Stimulated activated CD8-positive, alpha-beta memory T cell treated with anti-CD3 and anti-CD28 coated beads, Interleukin-4, amount 100 ng/mL, for 4 hours (primary cell): ENCODE measurements around the gene LIMS3.
"Not testable (repeated sequence)": the region's sequence is repeated elsewhere in the genome, so short reads cannot be mapped to it uniquely, and the experiment has no call there.

Experiments used
- DNase-seq, 2 donors: peaks; one replicate each; pipeline ENCODE4 v3.0.0-alpha.2; 2020; ENCODE audit warnings: low read depth in 2 of 2, low spot score in 1 of 2

LIMS3 gene, protein sequence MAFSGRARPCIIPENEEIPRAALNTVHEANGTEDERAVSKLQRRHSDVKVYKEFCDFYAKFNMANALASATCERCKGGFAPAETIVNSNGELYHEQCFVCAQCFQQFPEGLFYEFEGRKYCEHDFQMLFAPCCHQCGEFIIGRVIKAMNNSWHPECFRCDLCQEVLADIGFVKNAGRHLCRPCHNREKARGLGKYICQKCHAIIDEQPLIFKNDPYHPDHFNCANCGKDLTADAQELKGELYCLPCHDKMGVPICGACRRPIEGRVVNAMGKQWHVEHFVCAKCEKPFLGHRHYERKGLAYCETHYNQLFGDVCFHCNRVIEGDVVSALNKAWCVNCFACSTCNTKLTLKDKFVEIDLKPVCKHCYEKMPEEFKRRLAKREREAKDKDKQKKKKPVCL

DNA sequence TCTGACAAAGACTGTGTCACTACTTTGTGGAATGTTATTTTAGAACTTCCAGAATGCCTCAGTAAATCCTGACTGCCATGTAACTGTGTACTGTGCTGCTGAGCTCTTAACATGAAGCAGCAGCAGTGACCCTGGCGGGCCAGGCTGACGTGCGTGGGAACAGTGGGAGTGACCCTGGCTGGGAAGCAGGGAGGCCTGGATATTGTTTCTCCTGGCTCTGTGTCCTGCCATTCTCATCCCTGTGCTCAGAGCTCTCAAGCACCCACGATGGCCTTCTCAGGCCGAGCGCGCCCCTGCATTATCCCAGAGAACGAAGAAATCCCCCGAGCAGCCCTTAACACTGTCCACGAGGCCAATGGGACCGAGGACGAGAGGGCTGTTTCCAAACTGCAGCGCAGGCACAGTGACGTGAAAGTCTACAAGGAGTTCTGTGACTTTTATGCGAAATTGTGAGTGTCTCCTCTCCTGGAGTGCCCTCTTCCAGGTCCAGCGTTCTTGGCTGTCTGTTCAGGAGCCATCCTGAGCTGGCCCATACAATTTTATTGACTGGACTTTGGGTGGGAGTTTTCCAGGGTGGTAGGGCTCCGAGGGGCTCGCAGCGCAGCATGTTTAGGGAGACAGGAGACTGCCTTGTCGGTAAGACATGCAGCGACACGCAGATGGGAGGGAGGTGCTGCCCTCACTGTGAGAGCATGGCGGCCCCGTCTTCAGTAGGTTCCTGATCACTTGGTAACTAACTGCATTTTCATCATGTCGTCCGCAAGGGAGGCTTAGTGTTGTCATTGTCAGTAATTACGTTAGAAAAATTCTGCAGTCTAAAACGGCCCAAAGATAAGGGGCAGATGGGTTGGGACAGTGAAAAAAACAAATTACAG lies at the start of gene LIMS3:
Gene LIMS3 (plus strand): TSS at position 227 of the 875 bp plus-strand sequence. CDS start 41 bp downstream, at position 268.
- not testable (repeated sequence) for DNase-seq

DNA sequence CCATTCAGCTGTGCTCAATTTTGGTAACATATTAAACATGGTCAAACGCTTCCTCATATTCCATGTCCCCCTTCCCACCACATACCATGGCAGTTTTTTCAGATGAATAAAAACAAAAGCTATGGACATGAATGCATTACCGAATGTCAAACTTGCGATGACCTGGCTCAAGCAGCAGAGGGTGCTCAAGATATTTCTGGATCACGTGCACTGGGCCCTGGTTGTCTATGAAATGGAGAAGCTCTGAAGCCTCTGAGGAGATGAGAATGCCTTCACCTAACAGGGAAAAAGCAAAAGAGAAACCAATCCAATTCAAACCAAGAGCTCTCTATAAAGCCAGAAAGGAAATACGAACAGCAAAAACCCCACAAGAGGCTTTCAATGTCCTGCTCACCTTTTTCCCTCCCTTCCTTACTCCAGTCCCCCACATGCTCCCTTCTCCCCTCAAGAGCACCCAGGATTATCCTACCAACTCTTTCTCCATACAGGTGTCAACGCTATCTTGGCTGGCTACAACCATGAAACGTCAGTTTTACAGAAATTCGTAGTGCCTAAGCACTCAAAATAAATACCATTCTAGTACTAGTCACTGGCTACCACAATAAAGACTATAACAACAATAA lies 27.2 kb upstream of the LIMS3 start:
- not testable (repeated sequence) for DNase-seq

DNA sequence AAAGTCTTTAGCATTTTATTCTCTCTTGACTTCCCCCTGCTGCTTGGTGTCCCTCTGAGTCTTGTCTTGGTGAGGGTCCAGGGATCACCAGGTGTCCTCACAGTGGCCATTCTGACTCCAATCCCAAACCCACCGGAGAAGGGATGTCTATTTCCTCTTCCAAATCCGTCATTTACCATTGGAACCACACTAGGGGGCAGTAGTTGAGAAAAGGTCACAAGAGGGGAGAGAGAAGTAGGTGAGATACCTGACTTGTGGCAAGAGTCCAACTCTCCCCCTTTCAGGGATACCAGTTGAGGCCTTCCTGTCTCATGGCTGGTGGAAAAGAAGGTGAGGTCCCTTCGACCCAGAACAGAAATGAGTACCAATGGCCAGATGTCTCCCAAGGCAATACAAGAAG lies 21.9 kb upstream of the LIMS3 start:
- not testable (repeated sequence) for DNase-seq

GRCh38 chr2:109882112-109882511 lies 16.4 kb upstream of the LIMS3 start:
- not testable (repeated sequence) for DNase-seq

- not testable (repeated sequence) for DNase-seq
Observed at GRCh38 chr2:109888414-109888813, 10.1 kb upstream of the LIMS3 start.

DNA sequence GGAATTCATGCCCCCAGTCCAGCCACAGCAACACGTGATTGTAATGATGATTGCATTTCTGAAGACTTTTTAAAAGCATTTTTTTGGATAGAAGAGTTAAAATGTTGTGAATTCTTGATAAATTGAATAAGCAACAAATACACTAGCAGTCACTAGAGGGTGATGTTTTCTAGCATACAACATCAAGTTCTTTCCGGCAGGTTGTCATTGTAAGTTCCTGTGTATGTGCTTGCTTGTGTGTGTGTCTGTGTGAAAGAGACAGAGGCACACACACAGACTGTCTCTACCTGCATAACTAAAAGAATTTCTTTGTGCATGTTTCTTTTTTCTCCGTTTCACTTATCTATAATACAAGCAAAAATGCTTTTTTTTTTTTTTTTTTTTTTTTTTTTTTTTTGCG lies 8.6 kb upstream of the LIMS3 start:
- DNase-seq = not testable (repeated sequence)

DNA sequence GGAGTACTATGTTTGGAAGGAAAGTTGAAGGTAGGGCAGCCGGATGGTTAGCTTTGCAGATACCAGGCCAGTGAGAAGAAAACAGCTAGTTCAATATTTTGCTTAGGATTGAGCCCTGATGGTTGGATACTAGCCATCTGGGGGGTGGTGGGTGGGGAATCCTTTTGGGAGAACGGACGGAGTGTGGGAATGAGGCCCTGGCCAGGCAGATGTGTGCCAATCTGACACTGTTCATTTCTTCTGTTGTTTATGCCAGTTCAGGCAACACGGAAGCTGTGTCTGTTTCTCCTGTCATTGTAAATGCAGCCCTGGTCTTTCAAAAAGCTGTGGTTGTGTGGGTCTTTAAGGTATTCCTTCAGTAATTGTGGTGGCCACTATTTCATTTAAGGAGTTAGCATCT lies 7.5 kb upstream of the LIMS3 start:
- not testable (repeated sequence) for DNase-seq

DNA sequence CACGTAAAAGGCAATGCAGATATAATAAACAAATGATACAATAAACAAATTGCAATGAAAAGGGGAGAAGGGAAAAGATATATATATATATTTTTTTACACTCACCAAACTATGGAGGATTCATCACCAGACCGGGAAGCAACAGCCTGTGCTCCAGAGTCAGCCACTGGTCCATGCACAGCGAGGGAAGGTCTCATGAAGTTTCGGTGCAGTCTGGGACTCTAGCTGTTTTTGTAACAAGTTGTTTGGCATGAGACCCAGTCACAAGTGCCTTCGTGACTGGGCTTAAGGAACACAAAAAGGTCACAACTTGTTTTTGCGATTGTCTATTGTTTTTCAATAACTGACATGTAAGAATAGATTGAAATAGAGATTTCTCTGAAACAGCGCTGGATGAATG lies 4.8 kb upstream of the LIMS3 start:
- DNase-seq = not testable (repeated sequence)

- DNase-seq = not testable (repeated sequence)
Observed at GRCh38 chr2:109894141-109894540, 4.3 kb upstream of the LIMS3 start.

DNA sequence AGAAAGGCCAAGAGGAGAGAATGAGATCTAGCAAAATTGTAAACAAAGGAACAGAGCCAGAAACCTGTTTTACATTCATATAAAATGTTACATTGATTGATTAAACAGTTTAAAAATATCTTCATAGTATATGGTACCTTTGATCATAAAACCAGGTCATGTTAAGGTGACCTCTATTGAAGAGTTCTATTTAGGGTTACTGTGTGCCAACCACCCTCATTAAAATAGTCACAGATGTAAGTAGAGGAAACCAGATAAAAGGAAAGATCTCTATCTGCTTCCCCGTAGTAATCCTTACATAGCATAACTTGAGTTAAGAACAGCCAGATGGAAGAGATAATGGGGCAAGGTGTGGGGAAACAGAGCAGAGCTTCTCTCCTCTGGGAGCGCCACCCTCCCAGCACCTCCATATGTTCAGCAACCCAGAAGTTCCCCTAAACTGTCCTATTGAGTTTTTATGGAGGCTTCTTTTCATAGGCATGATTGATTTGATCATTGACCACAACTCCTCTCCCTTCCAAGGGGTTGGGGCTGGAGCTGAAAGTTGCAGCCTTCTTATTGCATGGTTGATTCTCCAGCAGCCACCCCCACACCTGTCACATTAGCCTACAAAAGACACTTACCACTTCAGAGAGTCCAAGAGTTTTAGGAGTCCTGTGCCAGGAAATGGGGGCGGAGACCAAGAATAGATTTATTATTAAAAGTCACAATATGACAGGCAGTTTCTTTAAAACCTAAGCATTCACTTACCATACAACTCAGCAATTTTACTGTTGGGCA lies 3.2 kb upstream of the LIMS3 start:
- DNase-seq = not testable (repeated sequence)

DNA sequence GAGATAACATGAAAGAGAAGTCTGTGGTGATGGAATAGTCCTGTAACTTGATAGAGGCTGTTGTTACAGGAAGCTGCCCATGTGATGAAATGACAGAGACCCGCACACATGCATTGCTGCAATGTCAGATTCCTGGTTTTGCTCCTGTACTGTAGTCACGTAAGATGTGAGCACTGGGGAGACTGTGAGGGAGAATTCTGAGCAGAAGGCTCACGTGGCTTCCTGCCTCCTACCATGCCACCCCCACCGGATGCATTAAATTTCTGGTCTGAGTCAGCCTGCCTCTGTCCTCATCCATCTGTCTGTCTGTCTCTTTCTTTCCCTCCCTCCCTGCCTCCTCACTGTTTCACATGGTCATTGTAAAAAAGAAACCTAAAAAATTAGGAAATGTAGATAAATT lies 2.3 kb upstream of the LIMS3 start:
- not testable (repeated sequence) for DNase-seq

DNA sequence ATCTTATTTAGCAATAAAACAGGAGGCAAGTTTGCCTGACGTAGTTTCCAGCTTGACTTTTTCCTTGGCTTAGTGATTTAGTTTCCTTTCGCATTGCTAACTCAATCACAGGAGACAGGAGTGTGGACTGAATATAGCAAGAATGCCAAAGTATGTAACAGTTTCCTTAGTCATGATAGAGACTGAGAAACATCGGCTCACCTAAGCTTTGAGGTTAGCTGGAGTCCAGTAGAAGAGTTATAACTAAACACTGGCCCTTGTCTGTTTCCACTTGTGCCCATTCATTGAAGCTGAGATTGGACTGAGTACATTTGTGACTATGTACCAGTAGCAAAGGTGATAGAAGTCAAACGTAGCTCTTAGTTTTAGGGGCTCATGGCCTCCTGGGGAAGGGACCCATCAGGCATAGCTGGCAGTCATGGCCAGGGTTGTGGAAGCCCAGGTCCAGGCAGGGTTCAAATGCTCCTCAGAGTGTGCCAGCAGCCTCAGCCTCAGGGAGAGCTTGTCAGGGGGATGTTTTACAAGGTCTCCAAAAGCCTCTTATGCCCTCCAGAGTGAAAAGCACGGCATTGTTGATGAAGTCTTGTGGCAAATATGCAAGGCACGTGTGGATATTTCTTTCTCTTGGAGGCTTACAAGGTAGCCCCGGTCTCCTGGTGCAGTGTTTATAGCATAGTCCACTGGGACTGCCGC lies 573 bp upstream of the LIMS3 start:
- DNase-seq = not testable (repeated sequence)

DNA sequence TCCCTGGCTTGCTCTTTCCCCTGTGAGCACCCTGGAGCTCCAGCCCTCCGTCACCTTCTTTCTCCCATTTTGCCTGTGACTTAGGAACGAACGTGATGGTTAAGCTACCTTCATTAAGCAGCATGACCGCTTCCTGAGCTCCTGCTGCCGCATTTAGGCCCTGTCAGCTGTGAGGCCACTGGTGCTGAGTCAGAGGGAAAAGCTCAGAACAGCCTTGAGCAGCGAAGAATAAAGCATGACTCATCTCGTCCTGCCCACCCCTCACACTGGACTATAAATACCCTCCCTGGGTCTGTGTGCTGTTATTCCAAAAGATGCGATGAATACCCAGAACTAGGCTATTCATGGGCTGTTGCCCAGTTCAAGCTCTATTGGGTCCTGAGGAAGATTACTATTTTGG lies 7.3 kb downstream of the LIMS3 start:
- not testable (repeated sequence) for DNase-seq

DNA sequence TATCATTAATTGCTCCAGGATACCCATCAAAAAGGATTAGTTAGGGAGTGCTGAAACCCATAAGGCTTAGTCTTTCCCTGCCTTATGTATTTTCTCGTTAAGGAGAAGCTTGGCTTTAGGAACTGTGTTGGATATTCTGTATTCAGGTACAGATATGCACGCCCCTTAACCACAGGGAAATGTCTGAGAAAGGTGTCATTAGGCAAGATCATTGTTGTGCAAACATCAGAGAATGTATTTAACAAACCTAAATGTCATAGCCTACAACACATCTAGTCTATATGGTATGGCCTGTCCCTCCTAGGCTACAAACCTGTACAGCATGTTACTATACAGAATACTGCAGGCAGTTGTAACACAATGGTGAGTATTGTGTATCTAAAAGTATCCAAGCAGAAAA lies 10.1 kb downstream of the LIMS3 start:
- not testable (repeated sequence) for DNase-seq

GRCh38 chr2:109910789-109911188 lies 12.3 kb downstream of the LIMS3 start:
- DNase-seq = not testable (repeated sequence)

- DNase-seq = not testable (repeated sequence)
Observed at GRCh38 chr2:109913911-109914310, 15.4 kb downstream of the LIMS3 start.

DNA sequence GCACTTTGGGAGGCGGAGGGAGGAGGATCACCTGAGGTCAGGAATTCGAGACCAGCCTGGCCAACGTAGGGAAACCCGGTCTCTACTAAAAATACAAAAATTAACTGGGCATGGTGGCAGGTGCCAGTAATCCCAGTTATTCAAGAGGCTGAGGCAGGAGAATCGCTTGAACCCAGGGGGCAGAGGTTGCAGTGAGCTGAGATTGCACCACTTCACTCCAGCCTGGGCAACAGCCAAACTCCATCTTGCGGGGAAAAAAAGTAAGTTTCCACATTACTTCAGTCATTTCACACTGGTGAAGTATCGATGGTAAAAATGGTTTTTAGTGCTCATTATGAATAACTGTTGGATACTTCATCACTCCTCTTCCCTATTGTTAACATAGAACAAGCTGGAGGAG lies 16.1 kb downstream of the LIMS3 start:
- not testable (repeated sequence) for DNase-seq

DNA sequence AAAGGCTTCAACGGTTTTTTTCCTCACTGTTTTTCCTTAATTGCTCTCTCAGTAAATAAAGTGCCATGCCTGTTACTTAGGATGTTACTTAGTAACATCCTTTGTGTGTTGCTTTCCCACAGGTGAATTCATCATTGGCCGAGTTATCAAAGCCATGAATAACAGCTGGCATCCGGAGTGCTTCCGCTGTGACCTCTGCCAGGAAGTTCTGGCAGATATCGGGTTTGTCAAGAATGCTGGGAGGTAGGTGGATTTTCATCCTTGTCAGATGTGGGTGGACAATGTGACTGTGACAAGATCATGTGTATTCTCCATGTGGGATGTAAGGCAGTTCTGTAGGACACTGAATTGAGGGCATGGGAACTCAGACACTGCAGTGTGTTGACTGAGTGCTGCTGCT lies 17.3 kb downstream of the LIMS3 start:
- not testable (repeated sequence) for DNase-seq

DNA sequence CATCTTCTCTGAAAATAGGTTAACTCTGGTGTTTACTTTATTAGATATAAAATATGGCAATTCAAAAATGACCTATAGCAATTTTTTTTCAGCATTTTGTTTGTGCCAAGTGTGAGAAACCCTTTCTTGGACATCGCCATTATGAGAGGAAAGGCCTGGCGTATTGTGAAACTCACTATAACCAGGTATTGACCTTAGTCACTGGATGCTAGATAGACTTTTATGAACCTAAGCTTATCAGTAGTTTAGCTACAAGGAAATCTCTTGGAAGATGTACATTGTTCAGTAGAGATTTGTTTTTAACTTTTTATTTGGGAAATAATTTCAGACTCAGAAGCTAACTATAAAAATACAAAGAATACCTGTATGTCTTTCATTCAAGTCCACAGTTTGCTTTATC lies 21.7 kb downstream of the LIMS3 start:
- DNase-seq = not testable (repeated sequence)
